T-helper 1 cell treated with Interleukin-12 subunit alpha and Interleukin-12 subunit beta and Interleukin-4 antibody, amounts not matched to agents 30 μg/mL and 1 μg/mL, for 36 hours (primary cell): ENCODE results near the gene DOHH.
"Not testable (repeated sequence)": the region's sequence is repeated elsewhere in the genome, so short reads cannot be mapped to it uniquely, and the experiment has no call there.

Experiments
- H3K27ac Mint-ChIP-seq: one replicate; pipeline ENCODE4 v1.8.0; 2021; ENCODE audit warnings: mild to moderate bottlenecking, mixed read lengths
- H3K27me3 Mint-ChIP-seq: one replicate; pipeline ENCODE4 v1.8.0; 2021; ENCODE audit warnings: low read depth, mixed read lengths
- H3K36me3 Mint-ChIP-seq: one replicate; pipeline ENCODE4 v1.8.0; 2021; ENCODE audit warnings: low read depth, mixed read lengths
- H3K4me1 Mint-ChIP-seq: one replicate; pipeline ENCODE4 v1.8.0; 2021; ENCODE audit warnings: low read depth, mixed read lengths
- H3K4me3 Mint-ChIP-seq: one replicate; pipeline ENCODE4 v1.8.0; 2021; ENCODE audit warnings: mild to moderate bottlenecking, moderate library complexity, mixed read lengths
- H3K9me3 Mint-ChIP-seq: one replicate; pipeline ENCODE4 v1.8.0; 2021; ENCODE audit warnings: mixed read lengths

The DOHH gene

DNA sequence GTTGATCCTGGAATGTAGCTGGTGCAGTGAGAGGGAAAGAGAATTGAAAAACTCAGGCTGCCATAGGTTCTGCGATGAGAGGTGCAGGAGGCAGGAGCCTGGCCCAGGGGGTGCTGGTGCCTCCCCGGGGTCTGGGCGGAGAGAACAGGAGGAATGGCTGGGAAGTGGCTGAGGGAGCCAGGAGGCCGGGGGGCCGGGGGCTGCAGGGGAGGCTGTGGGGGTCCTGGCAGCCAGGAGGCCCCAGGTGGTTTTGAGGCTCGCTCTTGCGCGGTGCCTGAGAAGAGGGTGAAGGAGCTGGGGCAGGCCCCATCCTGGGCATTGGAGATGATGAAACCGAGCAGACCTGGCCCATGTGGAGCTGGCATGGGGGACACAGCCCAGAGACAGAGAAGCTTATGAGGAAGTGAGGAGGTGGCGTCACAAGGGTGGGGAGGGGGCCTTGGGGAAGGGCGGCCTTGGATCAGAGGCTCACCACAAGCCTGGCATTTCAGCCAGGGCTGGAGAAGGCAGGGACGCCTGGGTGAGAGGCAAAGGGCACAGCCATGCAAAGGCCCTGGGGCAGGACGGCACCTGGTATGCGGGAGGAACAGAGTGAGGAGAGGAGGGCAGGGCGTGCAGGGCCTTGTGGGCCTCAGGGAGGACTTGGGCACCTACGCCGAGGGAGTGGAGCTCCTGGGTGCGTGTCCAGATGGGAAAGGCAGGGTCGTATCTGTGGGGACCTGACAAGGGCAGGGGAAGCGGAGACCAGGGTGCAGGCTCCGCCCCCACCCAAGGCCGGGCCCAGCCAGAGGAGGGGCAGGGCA, 37.2 kb upstream of the DOHH start:
- H3K36me3 Mint-ChIP-seq = peaks cover 24% of the 10 kb centered on the region
- H3K4me1 Mint-ChIP-seq = no peaks in the 10 kb centered on the region
- H3K4me3 Mint-ChIP-seq = no peak overlapping the region
- no peaks in the 10 kb centered on the region for H3K27me3 Mint-ChIP-seq
- H3K9me3 Mint-ChIP-seq = no peaks in the 10 kb centered on the region
- no peak overlapping the region for H3K27ac Mint-ChIP-seq

GRCh38 chr19:3537101-3537437, 36.6 kb upstream of the DOHH start:
- H3K27ac Mint-ChIP-seq = no peak overlapping the region
- H3K4me3 Mint-ChIP-seq = no peak overlapping the region
- H3K27me3 Mint-ChIP-seq = no peaks in the 10 kb centered on the region
- peaks cover 24% of the 10 kb centered on the region for H3K36me3 Mint-ChIP-seq
- H3K4me1 Mint-ChIP-seq = no peaks in the 10 kb centered on the region
- H3K9me3 Mint-ChIP-seq = no peaks in the 10 kb centered on the region

DNA sequence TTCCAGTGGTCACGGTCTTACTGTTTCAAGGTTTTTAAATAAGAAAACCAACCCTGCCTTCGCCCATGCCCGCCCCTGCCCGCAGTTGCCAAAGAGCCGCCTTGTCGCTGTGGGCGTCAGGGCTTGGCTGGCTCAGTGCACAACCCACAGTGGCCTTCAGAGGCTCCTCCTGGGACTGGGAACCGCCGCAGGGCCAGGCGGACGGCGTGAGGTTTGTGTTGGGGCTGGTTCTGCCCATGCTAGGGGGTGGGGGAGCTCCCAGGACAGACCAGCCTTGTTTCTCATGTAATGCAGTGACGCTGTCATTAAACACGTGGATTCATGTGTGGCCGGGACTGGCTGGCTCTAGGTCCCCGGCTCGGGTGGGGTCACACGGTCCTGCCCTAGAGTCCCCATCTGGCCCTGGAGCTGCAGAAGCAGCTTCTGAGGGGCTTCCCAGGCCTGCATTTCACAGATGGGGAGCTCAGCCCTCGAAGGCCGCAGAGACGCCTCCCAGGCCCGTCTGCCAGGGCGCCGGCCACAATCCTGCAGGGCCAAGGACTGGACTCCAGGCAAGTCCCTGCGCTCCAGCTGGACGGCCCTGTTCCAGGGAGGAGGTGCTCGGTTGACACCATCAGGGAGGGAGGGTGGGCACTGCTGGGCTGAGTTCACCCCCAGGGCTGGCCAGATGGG, 36.1 kb upstream of the DOHH start:
- Mint-ChIP-seq H3K36me3 (peaks cover 24% of the 10 kb centered on the region), H3K27ac (no peak overlapping the region), H3K4me3 (no peak overlapping the region), H3K9me3 (no peaks in the 10 kb centered on the region), H3K27me3 (no peaks in the 10 kb centered on the region), H3K4me1 (no peaks in the 10 kb centered on the region)

DNA sequence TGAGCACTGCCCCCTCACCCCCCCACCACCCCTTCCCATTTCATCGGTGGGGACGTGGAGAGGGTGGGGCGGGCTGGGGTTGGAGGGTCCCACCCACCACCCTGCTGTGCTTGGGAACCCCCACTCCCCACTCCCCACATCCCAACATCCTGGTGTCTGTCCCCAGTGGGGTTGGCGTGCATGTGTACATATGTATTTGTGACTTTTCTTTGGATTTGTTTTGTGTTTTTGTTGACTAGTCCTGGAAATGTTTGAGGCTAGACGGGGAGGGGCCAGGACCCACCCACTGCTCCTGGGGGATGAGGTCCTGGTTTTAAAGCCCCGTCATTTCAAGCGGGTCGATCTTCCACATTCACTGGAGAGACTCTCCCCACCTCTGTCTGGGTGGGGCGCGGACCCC, 35.5 kb upstream of the DOHH start:
- Mint-ChIP-seq H3K27ac (no peak overlapping the region), H3K27me3 (no peaks in the 10 kb centered on the region), H3K4me3 (no peak overlapping the region), H3K4me1 (no peaks in the 10 kb centered on the region), H3K9me3 (no peaks in the 10 kb centered on the region), H3K36me3 (peaks cover 24% of the 10 kb centered on the region)

DNA sequence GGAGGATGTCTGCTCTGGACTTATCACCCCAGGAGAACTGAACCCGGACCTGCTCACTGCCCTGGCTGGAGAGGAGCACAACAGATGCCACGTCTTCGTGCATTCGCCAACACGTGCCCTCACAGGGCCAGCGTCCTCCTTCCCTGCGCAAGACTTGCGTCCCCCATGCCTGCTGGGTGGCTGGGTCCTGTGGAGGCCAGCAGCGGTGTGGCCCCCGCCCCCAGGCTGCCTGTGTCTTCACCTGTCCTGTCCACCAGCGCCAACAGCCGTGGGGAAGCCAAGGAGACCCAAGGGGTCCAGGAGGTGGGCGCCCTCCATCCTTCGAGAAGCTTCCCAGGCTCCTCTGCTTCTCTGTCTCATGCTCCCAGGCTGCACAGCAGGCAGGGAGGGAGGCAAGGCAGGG, 35.1 kb upstream of the DOHH start:
- Mint-ChIP-seq H3K27me3 (no peaks in the 10 kb centered on the region), H3K36me3 (peaks cover 24% of the 10 kb centered on the region), H3K9me3 (no peaks in the 10 kb centered on the region), H3K4me3 (no peak overlapping the region), H3K27ac (no peak overlapping the region), H3K4me1 (no peaks in the 10 kb centered on the region)

DNA sequence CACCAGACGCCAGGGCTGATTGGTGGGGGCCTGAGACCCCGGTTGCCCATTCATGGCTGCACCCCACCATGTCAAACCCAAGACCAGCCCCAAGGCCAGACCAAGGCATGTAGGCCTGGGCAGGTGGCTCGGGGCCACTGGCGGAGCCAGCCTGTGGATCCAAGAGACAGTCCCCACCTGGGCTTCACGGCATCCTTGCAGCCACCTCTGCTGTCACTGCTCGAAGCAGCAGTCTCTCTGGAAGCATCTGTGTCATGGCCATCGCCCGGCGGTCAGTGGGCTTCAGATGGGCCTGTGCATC, 34.7 kb upstream of the DOHH start:
- Mint-ChIP-seq H3K36me3 (peaks cover 24% of the 10 kb centered on the region), H3K4me1 (no peaks in the 10 kb centered on the region)

DNA sequence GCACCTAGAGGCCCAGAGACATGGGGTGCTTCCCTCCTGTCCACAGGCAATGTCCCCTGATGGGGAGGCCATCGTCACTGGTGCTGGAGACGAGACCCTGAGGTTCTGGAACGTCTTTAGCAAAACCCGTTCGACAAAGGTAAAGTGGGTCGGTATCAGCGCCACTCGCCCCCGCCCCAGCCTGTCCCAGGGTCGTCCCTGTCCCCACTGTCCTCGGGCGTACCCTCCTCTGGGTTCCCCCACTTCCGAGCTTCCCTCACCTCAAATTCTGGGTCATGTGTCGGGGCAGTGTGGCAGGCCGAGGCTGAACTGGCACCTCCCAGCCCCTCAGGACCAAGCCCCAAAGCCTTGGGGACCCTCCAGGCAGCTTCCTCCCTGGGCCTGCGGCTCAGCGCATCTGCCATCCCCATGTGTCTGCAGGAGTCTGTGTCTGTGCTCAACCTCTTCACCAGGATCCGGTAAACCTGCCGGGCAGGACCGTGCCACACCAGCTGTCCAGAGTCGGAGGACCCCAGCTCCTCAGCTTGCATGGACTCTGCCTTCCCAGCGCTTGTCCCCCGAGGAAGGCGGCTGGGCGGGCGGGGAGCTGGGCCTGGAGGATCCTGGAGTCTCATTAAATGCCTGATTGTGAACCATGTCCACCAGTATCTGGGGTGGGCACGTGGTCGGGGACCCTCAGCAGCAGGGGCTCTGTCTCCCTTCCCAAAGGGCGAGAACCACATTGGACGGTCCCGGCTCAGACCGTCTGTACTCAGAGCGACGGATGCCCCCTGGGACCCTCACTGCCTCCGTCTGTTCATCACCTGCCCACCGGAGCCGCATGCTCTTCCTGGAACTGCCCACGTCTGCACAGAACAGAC, 34.1 kb upstream of the DOHH start:
- H3K27ac Mint-ChIP-seq = no peak overlapping the region
- H3K4me3 Mint-ChIP-seq = no peak overlapping the region
- peaks cover 20% of the 10 kb centered on the region for H3K36me3 Mint-ChIP-seq
- no peaks in the 10 kb centered on the region for H3K27me3 Mint-ChIP-seq
- no peaks in the 10 kb centered on the region for H3K4me1 Mint-ChIP-seq
- H3K9me3 Mint-ChIP-seq = no peaks in the 10 kb centered on the region

More for the DNA sequence above, 34.7 kb upstream of the DOHH start:
- Mint-ChIP-seq H3K4me3 (no peak overlapping the region), H3K27me3 (no peaks in the 10 kb centered on the region), H3K27ac (no peak overlapping the region), H3K9me3 (no peaks in the 10 kb centered on the region)

- Mint-ChIP-seq H3K36me3 (peaks cover 16% of the 10 kb centered on the region), H3K27me3 (no peaks in the 10 kb centered on the region), H3K4me1 (no peaks in the 10 kb centered on the region), H3K27ac (no peak overlapping the region), H3K4me3 (no peak overlapping the region), H3K9me3 (no peaks in the 10 kb centered on the region)
Measured at GRCh38 chr19:3533563-3534216, 33.2 kb upstream of the DOHH start.

GRCh38 chr19:3533033-3533432, 32.6 kb upstream of the DOHH start:
- Mint-ChIP-seq H3K9me3 (no peaks in the 10 kb centered on the region), H3K27ac (no peak overlapping the region), H3K36me3 (peaks cover 12% of the 10 kb centered on the region), H3K4me3 (no peak overlapping the region), H3K4me1 (no peaks in the 10 kb centered on the region), H3K27me3 (no peaks in the 10 kb centered on the region)

DNA sequence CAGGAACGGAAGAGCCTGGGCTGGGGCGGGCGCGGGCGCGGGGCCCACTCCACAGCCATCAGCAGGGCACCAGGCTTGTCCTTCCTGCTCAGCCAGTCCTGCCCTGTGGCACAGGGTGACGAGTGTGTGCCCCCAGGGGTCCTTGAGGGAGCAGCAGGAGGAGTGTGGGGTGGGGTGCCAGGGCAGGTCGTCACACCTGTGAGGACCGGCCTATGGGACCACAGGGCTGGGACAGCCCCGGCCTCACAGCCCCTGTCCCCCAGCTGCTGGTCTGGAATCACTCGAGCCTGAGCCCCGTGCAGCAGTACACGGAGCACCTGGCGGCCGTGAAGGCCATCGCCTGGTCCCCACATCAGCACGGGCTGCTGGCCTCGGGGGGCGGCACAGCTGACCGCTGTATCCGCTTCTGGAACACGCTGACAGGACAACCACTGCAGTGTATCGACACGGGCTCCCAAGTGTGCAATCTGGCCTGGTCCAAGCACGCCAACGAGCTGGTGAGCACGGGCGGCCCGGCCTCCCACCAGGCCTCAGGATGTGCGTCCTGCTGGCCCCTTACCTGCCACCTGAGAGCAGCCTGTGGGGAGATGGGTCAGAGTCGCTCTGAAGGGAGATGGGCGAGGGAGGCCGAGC, 31.8 kb upstream of the DOHH start:
- Mint-ChIP-seq H3K27ac (no peak overlapping the region), H3K27me3 (no peaks in the 10 kb centered on the region), H3K9me3 (no peaks in the 10 kb centered on the region)

GRCh38 chr19:3531716-3532115, 31.2 kb upstream of the DOHH start:
- no peaks in the 10 kb centered on the region for H3K4me1 Mint-ChIP-seq
- H3K36me3 Mint-ChIP-seq = peaks cover 14% of the 10 kb centered on the region
- no peak overlapping the region for H3K27ac Mint-ChIP-seq
- H3K4me3 Mint-ChIP-seq = no peak overlapping the region
- H3K27me3 Mint-ChIP-seq = no peaks in the 10 kb centered on the region
- H3K9me3 Mint-ChIP-seq = no peaks in the 10 kb centered on the region

More for the DNA sequence above, 31.8 kb upstream of the DOHH start:
- H3K4me3 Mint-ChIP-seq = no peak overlapping the region
- H3K36me3 Mint-ChIP-seq = peaks cover 11% of the 10 kb centered on the region
- H3K4me1 Mint-ChIP-seq = no peaks in the 10 kb centered on the region

GRCh38 chr19:3530389-3530788, 29.9 kb upstream of the DOHH start:
- no peaks in the 10 kb centered on the region for H3K4me1 Mint-ChIP-seq
- H3K27ac Mint-ChIP-seq = no peak overlapping the region
- H3K27me3 Mint-ChIP-seq = no peaks in the 10 kb centered on the region
- H3K4me3 Mint-ChIP-seq = no peak overlapping the region
- no peaks in the 10 kb centered on the region for H3K9me3 Mint-ChIP-seq
- H3K36me3 Mint-ChIP-seq = peaks cover 14% of the 10 kb centered on the region

GRCh38 chr19:3529299-3529698, 28.8 kb upstream of the DOHH start:
- not testable (repeated sequence) for H3K27ac Mint-ChIP-seq, H3K4me3 Mint-ChIP-seq, H3K4me1 Mint-ChIP-seq, H3K9me3 Mint-ChIP-seq, H3K27me3 Mint-ChIP-seq, H3K36me3 Mint-ChIP-seq

DNA sequence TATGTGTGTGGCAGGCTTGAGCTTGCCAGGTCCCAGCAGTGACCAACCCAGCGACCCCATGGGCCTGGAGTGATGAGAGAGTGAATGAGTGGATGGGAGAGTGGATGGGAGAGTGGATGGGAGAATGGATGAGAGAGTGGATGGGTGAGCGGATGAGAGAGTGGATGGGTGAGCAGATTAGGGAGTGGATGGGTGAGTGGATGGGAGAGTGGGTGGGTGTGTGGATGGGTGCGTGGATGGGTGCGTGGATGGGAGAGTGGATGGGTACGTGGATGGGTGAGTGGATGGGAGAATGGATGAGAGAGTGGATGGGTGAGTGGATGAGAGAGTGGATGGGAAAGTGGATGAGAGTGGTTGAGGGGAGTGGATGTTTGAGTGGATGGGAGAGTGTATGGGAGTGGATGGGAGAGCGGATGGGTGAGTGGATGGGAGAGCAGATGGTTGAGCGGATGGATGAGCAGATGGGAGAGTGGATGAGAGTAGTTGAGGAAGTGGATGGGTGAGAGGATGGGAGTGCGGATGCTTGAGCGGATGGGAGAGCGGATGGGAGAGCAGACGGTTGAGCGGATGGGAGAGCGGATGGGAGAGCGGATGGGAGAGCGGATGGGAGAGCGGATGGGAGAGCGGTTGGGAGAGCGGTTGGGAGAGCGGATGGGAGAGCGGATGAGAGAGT, 28.2 kb upstream of the DOHH start:
- Mint-ChIP-seq H3K4me1 (no peaks in the 10 kb centered on the region), H3K27me3 (no peaks in the 10 kb centered on the region), H3K9me3 (no peaks in the 10 kb centered on the region), H3K27ac (no peak overlapping the region), H3K4me3 (no peak overlapping the region), H3K36me3 (peaks cover 10% of the 10 kb centered on the region)
